Activated CD4-positive, alpha-beta T cell treated with anti-CD3 and anti-CD28 coated beads, Interleukin-10, Interleukin-2, amounts not matched to agents 100 ng/mL and 50 ng/mL, durations not matched to agents 16 hours and 8 hours (primary cell): ENCODE measurements around the gene VILL.
"Not testable (repeated sequence)": the region's sequence is repeated elsewhere in the genome, so short reads cannot be mapped to it uniquely, and the experiment has no call there.

Experiments
- DNase-seq: peaks from one replicate; pipeline ENCODE4 v3.0.0-alpha.2; 2020

The VILL gene

DNA sequence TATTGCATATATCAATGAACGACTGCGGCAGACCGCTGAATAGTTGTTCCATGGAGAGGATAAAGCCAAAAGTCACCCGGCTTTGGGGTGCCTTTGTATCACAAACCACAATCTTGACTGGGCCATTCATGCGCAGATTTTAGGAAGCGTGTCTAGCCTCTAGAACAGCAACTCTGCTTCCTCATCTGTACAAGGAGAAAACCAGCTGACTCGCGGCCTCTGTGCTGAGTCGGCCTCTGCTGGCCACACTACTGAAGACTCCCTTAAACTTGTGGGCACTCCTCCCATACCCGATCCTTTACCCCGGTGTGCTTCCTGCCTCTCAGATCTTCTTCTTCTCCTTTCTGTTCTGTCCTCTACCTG is 49.3 kb downstream of the VILL start:
- DNase-seq: peak; percentile 55

- no peak for DNase-seq
These were observed 49.8 kb downstream of the VILL start for GRCh38 chr3:38040401-38040800.

- DNase-seq: no peak
These were observed 52.9 kb downstream of the VILL start for GRCh38 chr3:38043486-38043885.

DNA sequence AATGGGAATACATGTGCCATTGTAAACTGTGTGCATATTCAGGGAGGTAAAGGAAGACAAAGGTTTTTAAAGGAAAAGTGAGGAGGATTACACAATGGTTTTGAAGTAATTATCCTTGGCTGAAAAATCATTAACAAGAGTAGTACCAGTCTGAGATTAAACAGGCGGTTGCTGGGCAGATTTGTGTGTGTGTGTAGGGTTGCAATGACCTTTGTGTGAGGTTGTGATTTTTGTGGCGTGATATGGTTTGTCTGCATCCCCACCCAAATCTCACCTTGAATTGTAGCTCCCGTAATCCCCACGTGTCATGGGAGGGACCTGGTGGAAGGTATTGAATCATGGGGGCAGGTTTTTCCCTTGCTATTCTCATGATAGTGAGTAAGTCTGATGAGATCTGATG is 55.4 kb downstream of the VILL start:
- no peak for DNase-seq

DNA sequence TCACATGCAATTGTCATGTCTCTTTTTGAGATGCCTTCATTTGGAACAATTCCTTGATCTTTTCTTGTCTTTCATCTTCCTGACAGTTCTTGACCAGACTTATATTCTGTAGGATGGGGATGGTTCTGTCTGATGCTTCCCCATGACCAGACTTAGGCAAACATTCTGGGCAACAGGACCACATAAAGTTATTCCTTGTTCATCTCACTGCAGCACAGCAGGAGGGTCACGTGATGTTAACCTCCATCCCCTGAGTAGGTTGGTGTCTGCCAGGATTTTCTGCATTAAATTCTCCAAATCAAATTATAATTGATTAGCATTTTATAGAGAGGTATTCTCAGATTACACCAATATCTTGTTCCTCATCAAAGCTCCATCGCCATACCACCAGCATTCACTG is 56.2 kb downstream of the VILL start:
- no peak for DNase-seq

DNA sequence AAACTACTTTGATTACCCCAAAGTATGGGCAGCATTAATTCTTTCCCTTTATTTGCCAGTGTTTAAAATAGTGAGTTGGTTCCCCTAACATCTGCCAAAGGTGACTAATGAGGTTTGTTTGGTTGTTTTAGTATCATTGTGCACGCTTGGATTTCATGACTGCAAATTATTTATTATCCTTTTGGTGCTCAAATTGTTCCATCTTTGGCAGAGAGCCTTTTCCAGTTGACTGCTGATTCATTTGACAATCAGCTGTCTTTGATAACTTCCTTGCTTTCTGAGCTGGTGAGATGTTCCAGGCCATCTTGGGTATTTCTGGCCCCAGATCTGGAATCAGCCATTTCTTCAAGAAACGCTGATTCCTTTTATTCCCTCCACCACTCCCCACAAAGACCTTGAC is 57.3 kb downstream of the VILL start:
- DNase-seq: no peak

- DNase-seq: no peak
These were observed 59.0 kb downstream of the VILL start for GRCh38 chr3:38049358-38050126.

DNA sequence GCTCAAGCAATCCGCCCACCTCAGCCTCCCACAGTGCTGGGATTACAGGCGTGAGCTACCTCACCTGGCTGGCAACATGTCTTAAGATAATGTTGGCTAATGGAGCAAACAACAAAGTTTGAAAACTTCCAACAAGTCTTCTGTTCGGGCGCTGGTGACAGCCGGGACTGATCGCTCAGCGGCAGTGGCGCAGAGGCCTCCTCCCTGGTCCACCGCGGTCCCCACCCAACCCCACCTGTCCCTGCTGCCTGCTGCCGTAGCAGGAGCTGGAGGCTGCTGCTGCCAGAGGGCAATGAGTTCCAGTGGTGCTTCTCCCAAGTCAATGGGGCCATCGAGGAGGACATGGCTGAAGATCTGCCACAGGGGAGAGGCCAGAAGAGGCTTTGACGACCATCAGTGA is 60.5 kb downstream of the VILL start:
- no peak for DNase-seq

GRCh38 chr3:38053286-38053685 is 62.7 kb downstream of the VILL start:
- DNase-seq: not testable (repeated sequence)

GRCh38 chr3:38053813-38054498 is 63.4 kb downstream of the VILL start:
- DNase-seq: not testable (repeated sequence)

DNA sequence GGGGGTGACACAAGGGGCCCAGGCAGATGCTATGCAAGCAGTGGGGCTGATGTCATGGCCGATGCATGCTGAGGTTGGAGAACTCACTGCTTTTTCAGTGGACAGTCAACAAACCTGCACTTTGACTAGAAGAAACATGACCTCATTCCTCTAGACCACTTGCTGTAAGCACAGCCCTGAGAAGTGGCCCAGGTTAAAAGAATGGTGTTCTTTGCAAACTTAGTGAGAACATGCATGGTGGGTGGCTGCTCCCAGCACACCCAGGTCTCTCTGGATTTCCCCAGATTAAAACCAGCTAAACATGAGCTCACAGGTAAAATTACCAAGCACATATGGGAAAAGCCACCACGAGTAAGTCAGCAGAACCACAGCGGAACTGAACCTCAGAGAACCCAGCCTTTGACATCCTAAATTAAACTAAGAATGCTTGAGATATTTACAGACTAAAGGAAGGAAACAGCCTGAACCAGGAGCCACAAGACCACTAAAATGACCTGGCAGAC is 64.0 kb downstream of the VILL start:
- peak; percentile 31 for DNase-seq
